A673 (cell line): ENCODE results near the gene SCART1.

ENCODE experiments used
- CTCF ChIP-seq: fragments of 300-800, 200-600 bp; sonication (generic); conservative IDR thresholded peaks from 2 replicates; pipeline ENCODE4 v1.5.1; 2017; ENCODE audit warnings: low read depth, mild to moderate bottlenecking, antibody characterized with exemption, low read length, moderate library complexity, mixed read lengths
- EZH2 ChIP-seq: fragments of 200-600 bp; sonication (generic); IDR thresholded peaks from 2 replicates; pipeline ENCODE4 v1.6.1; 2017; ENCODE audit warnings: borderline replicate concordance, low read depth, mild to moderate bottlenecking, mixed read lengths, antibody characterized with exemption, low read length; ENCODE audit not compliant: poor library complexity, severe bottlenecking

- TF ChIP-seq CTCF (no peak), EZH2 (no peak)
Measured at GRCh38 chr10:133475821-133476640, 22.3 kb downstream of the SCART1 start.
